NCI-H748 treated with DMSO at 0.1 percent for 48 hours (cell line): ENCODE measurements around the gene C3orf22.

ENCODE experiments used
- DNase-seq: peaks from one replicate; lab custom pipeline; 2025; lab: John Stamatoyannopoulos, UW

Gene C3orf22

DNA sequence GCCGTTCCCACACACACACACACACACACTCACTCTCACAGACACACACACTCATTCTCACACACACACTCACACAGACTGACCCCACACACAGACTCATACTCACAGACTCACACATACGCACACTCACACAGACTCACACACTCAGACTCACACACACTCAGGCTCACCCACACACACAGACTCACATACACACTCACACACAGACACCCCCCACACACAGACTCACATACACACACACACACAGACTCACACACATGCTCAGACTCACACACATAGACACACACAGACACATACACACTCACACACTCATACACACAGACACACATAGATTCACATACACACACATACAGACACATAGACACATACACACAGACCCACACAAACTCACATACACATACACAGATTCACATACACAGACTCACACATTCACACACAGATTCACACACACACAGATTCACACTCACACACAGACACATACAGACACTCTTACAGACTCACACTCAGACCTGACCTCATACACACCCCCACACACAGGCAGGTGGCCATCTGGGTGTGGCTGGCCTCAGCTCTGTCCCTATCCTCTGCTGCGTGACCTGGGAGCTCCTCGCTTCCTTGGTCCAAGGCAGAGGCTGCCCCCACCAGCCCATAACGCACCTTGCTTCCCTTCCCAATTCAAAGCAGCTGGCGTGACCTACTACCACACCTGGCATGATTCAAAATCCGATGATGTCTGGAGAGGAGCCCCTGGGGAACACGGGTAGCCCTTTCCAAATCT, 1.9 kb downstream of the C3orf22 start:
- DNase-seq = no peak

DNA sequence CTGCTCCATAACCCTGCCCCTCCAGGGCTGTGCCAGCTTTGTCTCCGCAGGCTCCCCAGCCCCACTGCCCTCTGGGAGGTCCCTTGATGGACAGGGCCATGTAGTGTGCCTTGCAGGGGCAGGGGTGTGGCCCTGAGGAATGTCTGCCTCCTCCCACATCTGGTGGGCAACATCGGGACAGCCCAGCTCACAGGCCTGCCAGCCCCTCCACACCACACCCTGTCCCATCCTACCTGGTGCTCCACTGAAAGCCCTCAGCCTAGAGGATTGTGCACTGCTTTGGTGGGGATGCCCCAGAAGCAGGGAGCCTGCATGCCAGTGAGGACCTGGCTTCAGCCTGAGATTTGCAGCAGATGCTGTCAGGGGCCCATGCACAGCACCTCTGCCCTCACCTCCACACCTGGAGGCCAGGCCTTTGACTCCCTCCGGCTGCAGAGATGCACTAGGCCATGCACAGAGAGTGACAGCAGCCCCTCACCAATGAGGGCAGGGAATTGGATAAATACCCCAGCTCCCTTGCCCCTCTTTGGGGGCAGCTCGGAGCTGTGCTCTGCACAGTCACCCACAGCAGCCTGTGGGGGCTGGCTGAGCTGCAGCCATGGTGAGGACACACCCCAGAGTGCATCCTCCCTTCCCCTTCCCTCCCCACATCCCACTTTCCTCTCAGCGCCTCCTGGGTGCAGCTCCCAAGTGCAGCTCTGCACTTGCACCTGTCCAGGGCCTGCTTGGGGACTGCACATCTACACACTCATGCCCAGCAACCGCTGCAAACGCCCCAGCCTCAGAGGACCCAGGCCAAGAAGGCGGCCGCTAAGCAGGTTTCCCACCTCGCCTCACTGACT, 2.7 kb downstream of the C3orf22 start:
- DNase-seq = no peak

DNA sequence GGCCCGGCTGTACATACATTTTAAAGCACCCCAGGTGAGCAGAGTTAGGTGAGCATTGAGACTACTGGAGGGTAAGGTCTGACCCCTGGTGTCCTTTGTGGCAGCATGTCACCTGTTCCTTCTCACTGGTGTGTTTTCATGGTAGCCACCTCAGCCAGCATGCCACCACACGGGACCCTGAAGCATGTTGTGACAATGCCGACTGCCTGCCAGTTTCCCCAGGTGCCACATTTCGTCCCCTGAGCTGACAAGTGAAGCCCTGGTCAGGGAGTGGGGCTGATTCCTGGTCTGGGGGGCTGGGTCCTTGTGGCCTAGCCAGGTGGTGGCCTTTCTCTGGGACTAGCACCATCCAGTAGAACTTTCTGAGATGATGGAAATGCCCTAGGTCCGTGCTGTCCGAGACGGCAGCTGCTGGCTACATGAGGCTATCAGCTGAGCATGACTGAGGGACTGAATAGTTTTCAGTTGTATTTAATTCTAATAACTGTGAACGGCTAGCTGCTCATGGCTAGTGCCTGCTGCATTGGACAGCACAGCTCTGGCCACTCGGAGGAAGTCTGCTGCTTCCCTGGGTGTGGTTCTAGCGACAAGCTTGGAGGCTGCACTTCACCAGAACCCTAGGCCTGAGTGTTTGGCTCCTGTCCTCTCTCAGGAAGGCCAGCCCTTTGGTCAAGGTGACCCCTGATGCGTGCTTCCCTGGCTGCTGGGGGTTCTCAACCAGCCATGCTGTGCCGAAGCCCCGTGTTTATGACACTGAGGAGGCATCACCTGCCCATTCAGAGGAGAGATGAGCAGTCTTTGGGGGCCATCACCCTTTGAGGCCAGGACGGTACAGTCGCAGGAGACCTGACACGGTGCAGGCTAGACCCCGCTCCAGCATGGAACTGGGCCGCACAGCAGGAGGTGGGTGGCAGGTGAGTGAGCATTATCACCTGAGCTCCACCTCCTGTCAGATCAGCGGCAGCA, 3.9 kb downstream of the C3orf22 start:
- DNase-seq = no peak

DNA sequence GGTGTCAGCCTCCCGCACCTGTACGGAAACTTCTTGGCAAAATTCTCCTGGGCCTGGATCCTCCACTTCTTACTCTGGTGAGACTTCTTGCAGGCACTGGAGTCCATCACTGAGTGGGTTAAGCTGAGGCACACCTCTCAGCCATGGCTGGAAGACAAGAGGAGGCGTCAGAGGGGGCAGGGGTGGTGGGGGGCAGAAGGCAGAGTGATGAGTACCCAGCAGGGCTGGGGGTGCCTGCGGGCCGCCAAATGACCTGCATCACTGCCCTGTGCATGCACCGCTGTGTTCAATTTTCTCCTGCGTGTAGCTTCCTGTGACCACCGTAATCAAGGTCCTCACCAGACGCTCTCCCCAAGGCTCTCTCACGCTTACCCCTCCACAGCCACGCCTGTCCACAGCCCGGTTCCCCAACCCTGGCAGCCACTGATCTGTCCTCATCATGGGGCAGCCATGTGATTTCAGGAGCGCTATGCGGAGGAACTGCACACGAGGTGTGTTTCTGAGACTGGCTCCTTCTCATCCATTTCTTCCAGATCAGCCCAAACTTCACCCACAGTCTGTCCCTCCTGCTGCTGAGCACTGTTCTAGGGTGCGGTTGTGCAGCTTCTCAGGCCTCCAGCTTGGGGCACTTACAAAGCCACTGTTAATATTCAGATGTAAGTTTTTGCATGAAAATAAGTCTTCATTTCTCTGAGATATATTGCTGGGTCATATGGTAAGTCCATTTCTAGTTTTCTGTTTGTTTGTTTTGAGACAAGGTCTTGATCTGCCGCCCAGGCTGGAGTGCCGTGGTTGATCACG, 5.2 kb downstream of the C3orf22 start:
- no peak for DNase-seq

DNA sequence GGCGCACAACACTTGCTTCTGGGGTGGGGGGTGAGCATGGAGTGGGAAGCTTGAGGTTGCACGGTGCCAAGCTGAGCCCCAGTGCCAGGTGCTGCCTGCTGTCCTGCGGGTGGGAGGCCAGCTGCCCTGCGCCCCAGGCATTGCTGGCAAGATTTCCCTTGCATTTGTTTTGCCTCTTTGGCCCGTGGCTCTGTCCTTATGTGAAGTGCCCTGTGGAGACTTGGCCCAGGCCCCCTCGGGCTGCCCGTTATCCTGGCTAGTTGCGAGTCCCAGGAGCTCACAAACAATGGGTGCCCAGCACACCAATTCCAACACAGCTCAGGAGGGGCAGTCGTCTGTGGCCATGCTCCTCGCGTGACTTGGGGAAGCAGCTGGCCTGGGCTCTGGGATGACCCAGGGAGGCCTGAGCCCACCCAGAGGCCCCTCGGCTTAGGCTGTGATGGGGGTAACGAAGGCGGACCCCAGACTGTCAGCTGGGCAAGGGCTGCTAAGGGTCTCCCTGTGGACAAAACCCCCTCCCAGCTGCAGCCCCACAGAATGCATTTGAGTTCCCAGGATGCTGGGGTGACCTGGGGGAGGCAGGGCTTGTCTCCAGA, 5.9 kb downstream of the C3orf22 start:
- DNase-seq = no peak

DNA sequence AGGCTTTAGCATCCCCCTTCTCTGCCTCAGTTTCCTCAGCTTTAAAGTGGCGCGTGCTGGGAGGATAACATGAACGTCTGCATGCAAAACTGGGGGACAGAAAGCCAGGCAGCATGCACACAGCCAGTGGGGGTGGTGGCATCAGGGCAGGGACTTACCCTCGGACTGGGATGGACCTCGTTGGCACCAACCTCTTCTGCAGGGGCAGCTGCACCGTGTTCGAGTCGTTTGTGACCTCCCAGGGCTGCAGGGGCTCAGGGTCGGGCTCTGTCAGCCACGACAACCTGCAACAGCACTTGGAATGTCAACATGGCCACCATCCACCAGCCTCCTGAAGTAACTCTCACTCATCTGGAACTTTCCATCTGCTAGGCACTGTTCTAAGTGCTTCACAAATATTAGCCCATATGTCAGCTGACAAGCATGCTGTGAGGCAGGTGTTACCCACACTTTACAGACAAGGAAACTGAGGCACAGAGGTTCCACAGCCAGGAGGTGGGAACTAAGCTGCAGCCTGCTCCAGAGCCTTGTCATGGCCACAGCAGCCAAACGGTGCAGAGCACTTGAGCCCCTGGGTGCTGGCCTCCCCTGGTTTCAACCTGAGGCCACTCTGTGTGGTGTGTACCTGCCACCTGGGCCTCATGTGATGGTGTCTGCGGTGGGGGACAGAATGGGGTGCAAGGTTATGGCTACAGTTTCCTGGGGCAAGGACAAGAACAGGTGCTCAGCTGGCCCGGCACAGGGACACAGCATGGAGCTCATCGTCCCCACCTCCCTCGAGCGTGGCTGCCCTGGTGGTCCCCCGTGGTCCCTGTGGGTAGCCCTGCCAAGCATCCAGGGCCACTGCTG, 6.7 kb downstream of the C3orf22 start:
- DNase-seq = no peak

DNA sequence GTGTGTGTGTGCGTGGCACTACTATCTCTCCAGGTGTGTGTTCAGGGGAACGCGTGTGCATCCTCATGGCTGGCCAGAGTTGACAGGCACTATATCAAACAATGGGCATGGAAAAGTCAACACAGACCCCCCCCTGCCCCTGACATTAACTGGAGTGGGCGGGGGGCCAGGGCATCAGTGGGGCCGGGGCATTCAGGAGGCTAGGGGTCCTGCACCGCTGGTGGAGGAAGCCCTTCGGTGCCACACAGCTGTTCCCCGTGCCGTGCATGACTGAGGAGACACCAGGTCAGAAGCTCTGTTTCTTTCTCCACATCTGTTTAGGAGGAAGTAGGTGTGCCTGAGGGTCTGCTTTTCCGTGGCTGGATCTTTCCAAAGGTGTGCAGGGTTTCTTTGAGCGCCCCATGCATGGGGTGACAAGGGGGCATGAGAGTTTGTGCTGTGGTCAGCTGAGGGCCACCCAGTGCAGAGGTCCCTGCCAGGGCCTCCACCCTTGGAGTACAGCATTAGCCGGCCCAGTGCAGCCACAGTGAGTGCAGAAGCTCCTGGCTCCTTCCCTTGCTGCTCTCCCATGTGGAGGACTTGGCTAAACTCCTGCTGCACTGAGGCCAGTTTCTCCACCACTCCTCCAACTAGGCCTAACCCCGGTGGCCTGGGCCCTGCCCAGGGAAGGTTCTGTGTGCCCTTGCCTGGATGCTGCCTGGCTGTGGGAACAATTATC, 7.5 kb downstream of the C3orf22 start:
- no peak for DNase-seq

DNA sequence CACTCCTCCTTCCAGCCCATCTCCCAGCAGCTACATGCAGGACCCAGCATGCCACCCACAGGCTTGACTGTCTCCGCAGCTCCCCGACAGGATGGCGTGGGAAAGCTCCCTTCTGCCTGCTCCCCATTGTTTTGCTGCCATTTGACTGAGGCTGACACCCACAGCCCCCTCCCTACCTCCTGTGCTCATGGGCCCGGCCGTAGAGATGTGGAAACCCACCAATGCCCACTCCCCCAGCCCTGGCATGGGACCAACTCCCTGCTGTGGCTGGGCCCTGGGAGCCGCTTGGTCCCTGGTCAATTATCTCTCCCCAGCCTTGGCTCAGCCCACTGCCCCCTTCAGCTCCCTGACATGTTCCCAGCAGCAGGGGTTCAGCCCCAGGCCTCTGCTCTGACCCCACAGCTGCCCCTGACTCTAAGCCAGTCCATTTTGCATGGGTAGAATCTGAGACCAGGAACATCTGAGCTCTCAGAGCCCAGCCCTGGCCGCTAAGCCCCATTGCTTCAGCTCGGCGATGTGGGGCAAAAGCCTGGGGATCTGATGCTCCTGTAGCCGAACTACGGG, 8.2 kb downstream of the C3orf22 start:
- DNase-seq = no peak

DNA sequence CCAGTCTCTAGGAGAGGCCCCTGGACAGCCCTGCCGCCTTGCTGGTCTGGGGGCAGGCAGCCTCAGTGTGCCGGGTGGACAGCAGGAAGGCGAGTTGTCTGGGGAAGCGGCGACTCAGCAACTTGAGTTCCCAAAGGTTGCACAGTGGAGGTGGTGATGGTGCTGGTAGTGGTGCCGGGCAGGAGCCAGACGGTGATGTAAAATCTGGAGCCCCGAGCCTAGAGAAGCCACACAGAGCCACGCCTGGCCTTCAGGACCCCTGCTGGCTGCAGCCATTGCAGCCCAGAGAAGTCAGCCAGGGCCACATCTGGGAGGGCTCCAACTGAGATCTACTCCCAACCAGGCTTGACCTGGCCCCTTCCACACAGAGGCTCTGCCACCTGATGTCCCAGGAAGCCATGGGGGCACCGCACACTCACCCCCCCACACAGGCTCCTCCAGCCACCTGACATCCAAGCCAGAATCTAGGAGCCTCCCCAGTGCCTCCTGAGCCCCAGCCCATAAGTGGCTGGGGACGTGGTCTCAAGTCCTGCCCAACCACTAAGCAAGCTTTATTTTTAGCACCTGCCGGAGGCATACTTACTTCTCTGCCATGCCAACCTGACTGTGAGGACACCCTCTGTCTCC, 8.8 kb downstream of the C3orf22 start:
- DNase-seq = no peak

DNA sequence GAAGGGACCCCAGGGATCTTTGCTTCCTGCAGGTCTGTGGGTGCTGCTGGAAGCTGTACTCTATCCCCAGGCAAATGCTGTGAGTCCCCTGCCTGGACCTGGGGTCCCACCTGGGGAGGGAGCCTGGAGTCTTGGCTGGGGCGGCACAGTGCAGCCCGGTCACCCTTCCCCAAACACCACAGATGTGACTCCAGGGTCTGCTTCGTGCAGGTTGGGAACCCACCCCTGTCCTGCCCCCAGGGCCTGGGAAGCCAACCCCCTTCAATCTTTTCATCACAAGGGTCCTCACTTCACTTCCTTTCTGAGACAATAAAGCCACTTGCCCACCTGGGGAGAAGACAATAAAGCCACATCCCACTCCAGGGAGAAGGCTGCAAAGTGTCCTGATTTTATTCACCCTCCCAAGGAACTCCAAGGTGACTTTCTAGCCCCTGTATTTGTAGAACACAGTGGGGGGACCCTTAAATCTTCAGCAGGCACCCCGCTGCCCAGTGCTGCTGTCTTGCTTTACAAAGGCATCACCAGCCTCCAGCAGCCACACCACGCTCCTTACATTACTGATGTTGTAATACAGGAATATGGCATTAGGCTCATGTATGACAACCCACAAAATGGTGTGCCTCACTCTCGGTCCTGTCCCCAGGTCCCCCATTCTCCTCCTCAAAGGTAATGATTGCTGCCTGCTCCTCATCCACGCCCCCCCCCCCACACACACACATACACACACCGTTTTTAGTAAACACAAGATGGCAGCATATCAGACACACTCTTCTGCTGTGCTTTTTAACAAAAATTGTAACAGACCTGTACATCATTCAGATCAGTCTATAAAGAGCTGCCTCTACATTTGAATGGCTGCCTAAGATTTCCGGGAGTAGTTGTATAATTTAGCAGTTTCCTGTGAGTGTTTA, 9.9 kb downstream of the C3orf22 start:
- no peak for DNase-seq

DNA sequence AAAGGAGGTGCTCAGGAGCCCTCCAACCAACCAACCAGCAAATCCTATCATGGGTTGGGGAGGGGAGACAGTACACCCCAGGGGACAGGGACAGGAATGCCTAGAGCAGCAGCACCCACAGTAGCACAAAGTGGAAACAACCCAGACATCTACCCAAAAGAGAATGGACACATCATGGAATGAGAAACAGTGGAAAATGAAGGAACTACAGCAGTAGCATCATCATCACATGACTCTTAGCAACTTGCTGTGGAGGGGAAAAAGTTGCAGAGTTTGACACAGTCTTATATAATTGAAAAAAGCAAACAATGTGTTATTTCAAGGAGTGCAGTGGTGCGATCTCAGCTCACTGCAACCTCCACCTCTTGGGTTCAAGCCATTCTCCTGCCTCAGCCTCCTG, 11.0 kb downstream of the C3orf22 start:
- DNase-seq = no peak

DNA sequence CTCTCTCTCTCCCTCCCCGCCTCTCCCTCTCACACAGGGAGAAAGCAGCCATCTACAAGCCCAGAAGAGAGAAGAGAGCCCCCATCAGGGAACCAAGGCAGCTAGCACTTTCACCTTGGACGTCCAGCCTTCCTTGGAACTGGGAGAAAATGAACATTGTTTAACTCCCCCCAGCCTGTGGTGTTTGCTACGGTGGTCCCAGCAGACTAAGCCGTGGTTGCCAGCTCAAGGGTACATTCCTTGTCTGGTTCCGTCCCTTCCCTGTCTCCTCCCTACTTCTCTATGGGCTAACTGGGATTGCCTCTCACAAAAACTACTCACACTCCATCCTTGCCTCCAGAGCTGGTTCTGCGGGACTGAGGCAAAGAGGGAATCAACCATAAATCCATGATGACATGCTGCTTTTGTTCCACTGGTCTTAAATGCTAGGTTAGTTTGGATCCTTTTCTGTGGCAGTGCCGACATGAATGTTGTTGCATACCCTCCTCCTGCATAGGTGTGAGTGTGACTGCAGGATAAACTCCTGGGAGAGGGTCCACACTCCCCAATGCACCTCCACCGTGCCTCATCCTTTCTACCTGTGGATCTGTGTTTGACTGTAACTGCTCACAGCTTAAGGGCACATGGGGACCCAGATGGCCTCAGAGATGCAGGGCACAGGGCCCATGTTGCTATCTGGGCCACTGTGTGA, 12.0 kb downstream of the C3orf22 start:
- no peak for DNase-seq

DNA sequence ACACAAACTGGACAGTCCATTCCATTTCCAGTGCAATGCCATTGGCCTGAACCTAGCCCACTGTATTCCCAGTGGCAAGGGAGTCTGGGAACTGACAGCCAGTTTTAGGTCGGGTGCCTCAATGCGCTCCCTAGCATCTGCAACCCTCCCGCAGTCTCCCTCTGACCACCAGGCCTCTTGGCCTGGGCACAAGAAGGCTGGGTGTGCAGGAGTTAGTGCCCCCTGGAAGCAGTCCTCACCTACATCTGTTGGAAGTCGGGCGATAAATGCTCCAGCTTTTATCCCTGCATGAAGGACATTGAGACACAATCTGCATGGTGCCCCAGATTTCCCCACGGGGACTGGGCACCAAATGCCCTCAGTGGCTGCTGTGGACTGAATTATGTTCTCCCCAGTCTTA, 12.7 kb downstream of the C3orf22 start:
- no peak for DNase-seq

DNA sequence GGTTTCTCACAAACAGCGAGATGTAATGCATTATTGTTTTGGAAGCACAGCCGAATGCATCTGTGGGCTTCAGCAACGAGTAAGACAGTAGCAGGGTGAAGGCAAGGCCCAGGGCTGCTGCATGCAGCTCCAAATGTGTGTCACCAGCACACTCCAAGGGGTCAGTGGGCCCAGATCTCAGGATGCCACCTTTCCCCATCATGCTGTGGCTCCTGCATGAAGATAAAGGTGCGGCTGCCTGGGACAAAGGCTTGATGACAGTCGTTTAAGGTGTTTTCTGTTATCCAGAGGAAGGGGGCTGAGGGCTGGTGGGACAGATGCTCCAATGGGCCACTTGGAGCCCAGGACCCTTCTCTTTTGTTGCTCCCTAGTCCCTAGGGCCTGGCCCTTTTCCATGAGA, 13.2 kb downstream of the C3orf22 start:
- DNase-seq = no peak

DNA sequence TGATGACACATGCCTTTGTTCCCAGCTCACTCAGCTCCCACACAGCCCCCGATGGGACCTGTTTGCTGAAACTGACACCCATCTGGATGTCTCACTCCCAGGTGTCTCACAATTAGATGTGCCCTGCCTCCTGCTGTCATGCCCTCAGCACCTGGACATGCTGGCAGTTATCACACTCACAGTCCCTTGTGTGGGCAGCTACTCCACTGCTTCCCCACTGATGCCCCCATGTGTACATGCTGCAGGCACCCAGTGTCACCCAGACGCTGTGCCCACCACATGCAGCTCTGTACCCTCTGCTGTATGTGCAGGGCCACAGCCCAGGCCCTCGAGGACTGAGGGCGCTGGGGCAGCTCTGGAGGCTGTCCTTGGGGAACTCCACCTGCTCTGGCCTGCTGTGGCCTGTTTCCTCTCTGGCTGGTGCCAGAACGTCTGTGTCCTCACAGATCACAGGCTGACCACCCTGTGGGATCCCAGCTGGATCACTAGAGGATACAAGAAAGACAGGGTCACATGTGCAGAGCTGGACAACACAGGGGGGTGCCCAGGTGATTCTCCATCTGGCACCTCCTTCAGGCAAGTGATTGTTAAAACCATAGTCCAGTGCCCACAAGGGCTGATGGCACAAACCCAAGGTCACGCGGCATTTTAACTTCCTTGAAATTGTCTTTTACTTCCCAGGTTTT, 14.0 kb downstream of the C3orf22 start:
- DNase-seq = no peak

DNA sequence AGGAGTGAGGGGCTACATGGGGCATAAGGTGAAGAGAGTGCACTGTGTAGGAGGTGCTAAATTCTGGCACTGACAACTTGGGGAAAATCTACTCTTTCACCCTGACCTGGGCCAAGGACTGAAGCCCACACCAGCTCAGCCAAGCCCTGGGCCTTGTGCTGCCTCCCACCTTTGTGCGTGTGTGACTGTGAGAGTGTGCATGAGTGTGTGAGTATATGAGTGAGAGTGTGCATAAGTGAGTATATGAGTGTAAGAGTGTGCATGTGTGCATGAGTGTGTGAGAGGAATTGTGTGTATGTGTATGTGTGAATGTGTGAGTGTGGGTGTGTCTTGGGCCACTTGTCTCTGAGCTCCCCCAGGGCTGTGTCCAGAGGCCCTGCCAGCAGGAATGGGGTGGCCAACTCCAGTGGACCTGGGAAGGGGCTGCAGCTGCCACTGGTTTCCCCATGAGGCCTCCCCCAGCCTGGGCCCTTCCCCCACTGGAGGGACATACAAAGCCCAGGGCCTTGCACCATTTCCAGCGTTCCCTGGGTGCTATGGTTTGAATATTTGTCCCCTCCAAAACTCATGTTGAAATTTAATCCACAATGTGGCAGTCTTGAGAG, 15.2 kb downstream of the C3orf22 start:
- no peak for DNase-seq
